Neural progenitor cell (in vitro differentiated cells): ENCODE results near the gene GABARAPL1.
"Not testable (repeated sequence)": the region's sequence is repeated elsewhere in the genome, so short reads cannot be mapped to it uniquely, and the experiment has no call there.

Experiments used
- EZH2 ChIP-seq: fragments of 200-600 bp; sonication (generic); IDR thresholded peaks from 2 replicates; pipeline ENCODE4 v1.6.1; 2017; ENCODE audit warnings: antibody characterized with exemption, mild to moderate bottlenecking, moderate library complexity
- EZH2phosphoT487 ChIP-seq: fragments of 200-600 bp; sonication (generic); IDR thresholded peaks from 2 replicates; pipeline ENCODE4 v1.6.1; 2017; ENCODE audit warnings: antibody characterized with exemption
- TF ChIP-seq, protein P1 (sequence below): fragments of 200-600 bp; sonication (generic); IDR thresholded peaks from 2 replicates; pipeline ENCODE4 v1.5.1; 2017; ENCODE audit warnings: antibody characterized with exemption, mild to moderate bottlenecking

- TF ChIP-seq, protein P1, sequence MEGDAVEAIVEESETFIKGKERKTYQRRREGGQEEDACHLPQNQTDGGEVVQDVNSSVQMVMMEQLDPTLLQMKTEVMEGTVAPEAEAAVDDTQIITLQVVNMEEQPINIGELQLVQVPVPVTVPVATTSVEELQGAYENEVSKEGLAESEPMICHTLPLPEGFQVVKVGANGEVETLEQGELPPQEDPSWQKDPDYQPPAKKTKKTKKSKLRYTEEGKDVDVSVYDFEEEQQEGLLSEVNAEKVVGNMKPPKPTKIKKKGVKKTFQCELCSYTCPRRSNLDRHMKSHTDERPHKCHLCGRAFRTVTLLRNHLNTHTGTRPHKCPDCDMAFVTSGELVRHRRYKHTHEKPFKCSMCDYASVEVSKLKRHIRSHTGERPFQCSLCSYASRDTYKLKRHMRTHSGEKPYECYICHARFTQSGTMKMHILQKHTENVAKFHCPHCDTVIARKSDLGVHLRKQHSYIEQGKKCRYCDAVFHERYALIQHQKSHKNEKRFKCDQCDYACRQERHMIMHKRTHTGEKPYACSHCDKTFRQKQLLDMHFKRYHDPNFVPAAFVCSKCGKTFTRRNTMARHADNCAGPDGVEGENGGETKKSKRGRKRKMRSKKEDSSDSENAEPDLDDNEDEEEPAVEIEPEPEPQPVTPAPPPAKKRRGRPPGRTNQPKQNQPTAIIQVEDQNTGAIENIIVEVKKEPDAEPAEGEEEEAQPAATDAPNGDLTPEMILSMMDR: not testable (repeated sequence)
- TF ChIP-seq EZH2, EZH2phosphoT487: not testable (repeated sequence)
Measured at GRCh38 chr12:10204495-10204894, 8.2 kb upstream of the GABARAPL1 start.
